ENCODE results near the gene OVCA2.
"Not testable (repeated sequence)": the region's sequence is repeated elsewhere in the genome, so short reads cannot be mapped to it uniquely, and the experiment has no call there.

OVCA2 gene

GRCh38 chr17:2041561-2042389, at the start of gene OVCA2:
Gene OVCA2, plus strand, starts transcription at chr17:2042022. Its CDS starts 26 bp downstream, at chr17:2042048.
- peak; percentile 99 for DNase-seq

- no peak for DNase-seq
These were observed 49.3 kb upstream of the OVCA2 start for GRCh38 chr17:1992541-1992940.

DNA sequence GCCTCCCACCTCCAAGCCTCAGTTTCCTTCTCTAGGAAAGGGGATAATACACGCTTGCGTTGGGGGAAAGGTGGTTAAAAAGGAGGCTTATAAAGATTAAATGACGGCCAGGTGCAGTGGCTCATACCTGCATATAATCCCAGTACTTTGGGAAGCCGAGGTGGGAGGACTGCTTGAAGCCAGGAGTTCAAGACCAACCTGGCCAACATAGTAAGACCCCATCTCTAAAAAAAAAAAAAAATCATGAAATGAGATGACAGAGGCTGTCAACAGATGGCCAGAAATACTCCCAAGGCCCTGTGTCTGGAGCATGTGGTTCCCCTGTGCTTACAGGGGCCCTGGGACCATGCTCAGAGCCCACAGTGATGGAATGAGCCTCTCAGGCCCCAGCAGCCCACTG, 47.1 kb upstream of the OVCA2 start:
- no peak for DNase-seq

DNA sequence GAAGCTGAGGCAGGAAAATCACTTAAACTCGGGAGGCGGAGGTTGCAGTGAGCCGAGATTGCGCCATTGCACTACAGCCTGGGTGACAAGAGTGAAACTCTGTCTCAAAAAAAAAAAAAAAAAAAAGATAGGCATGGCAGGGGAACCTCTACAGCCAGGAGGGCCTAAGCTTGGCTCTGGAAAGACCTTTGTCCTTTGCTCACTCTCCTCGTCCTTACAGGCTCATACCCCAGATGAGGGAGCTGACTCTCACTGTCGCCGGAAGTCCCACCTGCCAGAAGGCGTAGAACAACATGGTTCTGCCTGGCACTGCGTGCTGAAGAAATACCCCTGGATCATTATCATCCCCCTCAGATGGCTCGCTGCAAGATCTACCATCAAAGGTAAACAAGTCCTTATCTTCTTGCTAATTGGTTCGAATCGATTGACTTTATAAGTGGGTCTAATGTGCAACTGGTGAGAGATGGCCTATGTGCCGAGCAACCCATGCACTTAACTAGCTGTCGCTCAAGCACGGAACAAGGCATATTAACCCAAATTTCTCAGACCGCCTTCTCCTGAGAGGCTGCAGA, 46.4 kb upstream of the OVCA2 start:
- DNase-seq, result no peak

GRCh38 chr17:1995907-1996799, 45.7 kb upstream of the OVCA2 start:
- no peak for DNase-seq

DNA sequence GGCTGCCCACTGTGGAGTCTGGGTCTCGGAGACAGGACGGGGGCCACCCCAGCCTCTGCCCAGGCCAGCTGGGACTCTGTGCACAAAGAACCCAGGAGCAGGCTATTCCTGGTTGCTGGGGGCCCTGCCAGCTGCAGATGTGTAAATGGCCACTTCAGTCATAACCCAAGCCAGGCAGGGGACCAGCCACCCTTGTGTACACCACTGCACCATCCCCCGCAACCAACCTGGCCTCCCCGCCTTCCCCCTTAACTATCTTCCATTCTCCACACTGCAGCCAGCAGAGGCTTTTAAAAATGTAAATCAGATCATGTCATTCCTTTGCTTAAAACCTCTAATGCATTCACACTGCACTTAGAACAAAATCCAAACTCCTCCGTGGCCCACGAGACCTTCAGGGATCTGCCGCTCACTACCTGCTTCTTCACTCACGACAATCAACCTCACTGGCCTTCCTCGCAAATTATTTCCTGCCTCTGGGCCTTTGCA, 45.0 kb upstream of the OVCA2 start:
- DNase-seq, result no peak

DNA sequence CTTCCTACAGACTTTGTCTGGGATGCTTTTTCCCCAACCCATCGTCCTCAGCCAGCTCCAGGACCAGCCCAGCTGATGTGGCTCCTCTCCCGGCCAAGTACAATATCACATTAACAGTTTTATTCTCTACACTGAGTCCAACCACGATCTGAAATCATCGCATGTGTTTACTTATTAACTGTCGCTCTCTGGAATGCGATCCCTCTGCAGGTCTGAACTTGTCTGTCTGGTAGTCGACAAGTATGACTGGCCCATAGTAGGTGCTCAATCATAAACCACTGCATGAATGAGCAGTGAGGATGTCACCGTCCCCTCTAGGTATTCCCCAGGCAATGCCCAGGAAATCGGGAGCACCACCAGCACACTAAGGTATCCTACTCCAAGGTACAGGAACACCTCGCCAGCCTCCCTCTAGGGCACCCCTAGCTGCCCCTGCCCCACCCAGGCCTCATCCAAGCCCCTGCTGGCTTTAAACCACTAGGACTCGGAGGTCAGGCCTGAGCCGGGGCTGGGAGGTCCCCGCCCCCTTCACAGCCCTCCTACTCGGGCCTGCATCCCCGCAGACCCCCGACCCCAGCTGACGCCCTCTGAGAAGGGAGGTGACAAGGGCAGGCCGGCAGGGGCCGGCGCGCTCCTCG, 44.4 kb upstream of the OVCA2 start:
- DNase-seq, result no peak

DNA sequence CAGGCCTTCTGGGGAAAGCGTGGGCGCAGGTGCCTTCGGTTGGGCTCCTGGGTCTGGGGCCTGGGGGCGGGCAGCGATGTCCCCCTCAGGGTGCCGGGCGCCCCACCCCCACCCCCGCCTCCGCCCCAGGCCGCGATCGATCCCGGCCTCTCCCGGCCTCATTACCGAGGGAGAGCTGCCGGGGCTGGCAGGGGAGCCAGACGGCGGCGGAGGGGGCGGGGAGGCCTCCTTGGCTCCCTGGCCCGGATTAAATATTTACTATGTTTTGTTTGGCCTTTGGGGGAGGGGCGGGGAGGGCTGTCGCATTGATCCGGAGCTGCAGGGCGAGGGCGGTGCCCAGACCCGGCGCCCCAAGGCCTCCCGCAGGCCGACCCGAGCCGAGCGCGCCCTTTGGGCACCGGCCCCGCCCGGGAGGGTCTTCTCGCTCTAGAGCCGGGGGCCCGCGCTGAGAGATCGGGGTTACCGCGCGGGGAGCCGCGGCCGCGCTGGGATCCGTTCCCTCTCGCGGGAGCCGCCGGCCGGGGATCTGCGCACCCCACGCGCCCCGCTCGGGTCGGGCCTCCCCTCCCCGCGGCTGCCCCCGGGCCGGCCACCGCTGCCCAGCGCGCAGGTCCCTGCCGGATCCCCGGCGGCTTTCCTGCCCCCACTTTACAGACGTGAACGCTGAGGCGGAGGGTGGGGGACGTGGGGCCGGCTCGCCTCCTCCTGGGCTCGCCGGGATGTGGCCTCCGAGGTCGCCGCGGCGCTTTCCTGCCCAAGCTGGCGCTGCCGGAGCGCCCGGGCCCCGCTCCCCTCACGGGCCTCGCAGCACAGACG, 43.7 kb upstream of the OVCA2 start:
- no peak for DNase-seq

GRCh38 chr17:1999557-2000251, 42.1 kb upstream of the OVCA2 start:
- DNase-seq, result no peak

DNA sequence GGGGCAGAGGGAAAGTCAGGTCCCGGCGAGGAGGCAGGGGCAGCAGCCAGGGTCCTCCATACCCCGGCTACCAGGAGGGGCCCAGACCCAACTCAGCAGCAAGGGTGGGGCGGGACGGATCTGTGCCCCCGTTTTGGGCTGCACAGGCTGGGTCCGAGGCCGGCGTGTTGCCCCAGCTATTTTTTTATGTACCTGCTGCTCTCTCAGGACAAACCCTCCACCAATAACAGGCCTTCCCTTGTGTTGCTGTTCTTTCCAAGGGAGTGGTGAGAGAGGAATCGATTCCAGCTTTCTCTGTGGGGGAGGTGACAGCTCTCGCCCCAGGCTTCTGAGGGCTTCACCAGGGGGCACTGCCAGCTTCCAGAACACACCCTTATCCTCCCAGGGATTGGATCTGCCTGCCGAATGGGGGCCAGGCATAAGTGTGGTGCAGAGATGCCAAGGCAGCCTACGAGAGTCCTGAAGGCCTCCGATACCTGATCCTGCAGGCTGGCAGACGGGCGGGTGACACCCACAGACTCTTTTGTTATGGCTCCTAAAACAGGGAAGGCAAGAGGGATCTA, 39.0 kb upstream of the OVCA2 start:
- DNase-seq, result no peak

DNA sequence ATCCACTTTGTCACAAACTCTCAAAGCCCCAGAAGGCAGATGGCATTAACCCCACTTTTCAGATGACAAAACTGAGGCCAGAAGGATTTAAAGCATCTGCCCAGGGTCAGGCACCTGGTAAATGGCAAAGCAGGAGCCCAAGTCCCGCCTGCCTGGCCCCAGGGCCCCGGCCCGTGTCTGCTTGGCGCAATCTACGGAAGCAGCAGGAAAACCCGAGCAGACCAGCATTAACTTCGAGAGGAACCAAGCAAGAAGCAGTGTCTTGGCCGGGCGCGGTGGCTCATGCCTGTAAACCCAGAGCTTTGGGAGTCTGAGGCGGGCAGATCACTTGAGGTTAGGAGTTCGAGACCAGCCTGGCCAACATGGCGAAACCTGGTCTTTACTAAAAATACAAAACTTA, 38.3 kb upstream of the OVCA2 start:
- no peak for DNase-seq

GRCh38 chr17:2004435-2004952, 37.3 kb upstream of the OVCA2 start:
- DNase-seq, result no peak

DNA sequence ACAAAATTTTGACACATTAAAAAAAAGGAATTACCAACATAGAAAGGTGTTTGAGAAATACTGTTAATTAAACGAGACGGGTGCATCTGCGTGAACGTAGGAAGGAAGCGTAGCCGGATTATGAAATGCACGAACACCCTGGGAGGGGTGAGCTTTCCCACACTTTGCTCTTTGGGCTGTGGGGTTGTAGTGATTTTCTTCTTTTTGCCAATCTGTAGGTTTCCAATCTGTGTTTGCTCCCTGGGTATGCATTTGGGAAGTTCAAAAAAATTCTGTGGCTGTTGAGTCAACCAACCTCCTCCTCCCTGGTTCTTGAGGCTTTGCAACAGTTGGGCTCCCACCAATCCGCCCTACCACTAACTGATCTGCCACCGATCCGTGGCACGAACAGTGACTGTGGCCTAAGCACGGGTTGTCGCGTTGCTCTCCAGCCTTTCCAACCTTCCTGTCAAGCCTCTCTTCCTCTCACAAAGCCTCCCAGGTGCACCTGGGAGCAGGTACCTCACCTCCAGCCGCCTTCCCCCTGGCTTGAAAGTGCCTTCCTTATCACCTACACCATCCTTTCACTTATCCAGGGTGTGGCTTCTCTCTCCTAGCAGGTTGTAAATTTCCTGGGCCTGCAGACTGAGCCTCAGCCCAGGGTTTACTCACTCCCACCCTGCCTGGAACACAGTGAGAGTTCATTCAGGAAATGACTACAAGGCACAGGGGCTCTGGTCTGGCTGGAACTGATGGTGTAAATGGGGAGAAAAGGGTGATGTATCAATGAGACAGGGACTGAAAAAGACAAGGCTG, 33.3 kb upstream of the OVCA2 start:
- DNase-seq, result no peak

GRCh38 chr17:2009737-2010136, 32.1 kb upstream of the OVCA2 start:
- DNase-seq, result no peak

DNA sequence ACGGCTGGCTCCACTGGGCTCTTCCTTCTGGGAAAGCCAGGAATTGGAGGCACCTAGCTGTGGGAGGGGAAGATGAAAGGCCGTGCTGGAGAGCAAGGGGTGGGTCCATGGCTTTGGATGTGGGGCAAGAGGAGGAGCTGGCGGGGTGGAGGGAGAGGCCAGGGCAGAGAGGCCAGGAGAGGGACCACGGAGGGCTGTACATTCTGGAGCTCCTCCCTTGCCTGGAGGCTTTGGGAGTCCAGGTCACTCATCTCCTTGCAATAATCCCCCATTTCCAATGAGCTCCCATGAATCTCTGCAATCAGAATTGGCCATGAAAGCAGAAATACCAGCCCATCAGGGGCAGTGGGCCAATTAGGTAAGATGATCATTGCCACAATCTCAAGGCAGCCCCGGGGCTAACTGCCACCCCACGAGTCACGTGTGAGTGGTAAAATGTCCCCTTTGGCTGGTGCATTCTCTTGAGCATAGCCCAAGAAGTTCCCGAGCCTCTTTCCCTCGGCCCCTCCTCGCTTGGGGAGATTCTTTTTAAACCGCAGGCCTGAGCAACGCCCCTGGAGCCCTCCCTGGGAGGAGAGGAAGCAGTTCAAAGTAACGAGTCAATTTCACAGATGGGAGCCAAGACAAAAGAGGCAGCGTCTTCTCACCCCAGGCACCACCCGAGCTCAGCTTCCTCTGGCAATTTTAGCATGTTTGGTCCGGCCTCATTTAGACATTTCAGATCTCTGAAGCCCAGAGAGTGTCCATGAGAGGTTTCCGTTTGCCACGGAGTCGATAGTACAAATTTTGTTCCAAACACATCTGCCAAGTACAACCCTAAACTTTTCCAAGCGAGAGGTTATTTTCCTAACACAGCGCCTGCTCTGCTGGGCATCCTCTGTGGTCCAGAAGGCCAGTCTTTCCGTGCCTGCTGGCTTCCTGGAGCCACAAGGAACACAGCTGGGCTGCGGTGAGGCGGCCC, 30.1 kb upstream of the OVCA2 start:
- no peak for DNase-seq

DNA sequence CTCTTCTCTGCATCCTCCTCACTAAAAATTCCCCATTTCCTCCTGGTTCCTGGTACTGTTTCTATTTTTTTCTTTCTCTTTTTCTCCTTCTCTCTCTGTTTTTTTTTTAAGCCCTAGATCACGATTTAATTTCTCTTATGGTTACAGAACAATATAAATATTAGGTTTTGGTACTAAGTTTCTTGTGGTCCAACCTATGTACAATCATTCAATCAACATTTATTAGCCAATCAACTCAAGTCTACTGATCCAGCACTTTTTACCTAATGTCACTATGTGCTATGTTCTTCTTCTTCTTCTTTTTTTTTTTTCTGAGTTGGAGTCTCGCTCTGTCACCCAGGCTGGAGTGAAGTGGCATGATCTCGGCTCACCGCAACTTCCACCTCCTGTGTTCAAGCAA, 29.3 kb upstream of the OVCA2 start:
- DNase-seq, result no peak

- DNase-seq, result not testable (repeated sequence)
These were observed 28.4 kb upstream of the OVCA2 start for GRCh38 chr17:2013220-2013993.

GRCh38 chr17:2013994-2014317, 27.9 kb upstream of the OVCA2 start:
- no peak for DNase-seq

Data from stimulated activated CD4-positive, alpha-beta T cell treated with anti-CD3 and anti-CD28 coated beads, Interleukin-4, amount 100 ng/mL, for 1 hour (primary cell).